NCI-H524 (cell line): ENCODE measurements around the gene SLC25A15.

Experiments used
- DNase-seq, 2 experiments: peaks; one replicate each; lab custom pipeline; 2025; lab: John Stamatoyannopoulos, UW

The SLC25A15 gene

GRCh38 chr13:40789275-40790153 is at the start of gene SLC25A15:
TSS of gene SLC25A15 (plus strand) at chr13:40789611. CDS start at chr13:40793227, 3,616 bp downstream.
- DNase-seq, result peak; percentile 12 to 67

- no peak for DNase-seq
Measured at GRCh38 chr13:40749327-40749726, 40.1 kb upstream of the SLC25A15 start.

DNA sequence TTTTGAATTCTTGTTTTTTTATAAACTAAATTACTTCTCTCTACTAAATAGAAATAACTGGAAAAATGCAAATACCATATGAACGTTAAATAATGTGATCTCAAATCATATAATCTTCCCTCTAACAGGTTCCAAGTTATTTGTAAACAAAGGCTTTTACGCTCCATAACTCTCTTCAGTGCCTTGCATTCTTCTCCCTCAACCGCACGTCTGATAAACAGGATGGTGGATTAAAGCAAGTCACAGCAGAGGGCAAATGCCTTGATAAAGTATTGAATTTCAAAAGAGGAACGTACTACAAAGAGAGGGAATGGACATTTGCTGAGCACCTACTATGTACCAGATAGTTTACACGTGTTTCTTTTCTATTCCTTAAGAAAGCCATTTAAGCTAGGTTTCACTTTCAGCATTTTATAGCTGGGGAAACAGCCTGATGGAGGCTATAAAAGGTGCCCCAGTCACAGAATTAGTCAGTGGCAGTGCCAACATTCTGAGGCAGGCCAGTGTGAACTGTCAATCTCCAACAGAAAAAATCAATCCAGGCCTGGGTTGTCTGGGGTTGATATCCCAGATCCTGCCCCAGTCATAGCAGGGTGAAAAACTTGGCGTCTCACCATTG is 34.2 kb upstream of the SLC25A15 start:
- DNase-seq, result no peak

- DNase-seq, result no peak
Measured at GRCh38 chr13:40756042-40756441, 33.4 kb upstream of the SLC25A15 start.

- DNase-seq, result no peak
Measured at GRCh38 chr13:40758811-40759210, 30.6 kb upstream of the SLC25A15 start.

DNA sequence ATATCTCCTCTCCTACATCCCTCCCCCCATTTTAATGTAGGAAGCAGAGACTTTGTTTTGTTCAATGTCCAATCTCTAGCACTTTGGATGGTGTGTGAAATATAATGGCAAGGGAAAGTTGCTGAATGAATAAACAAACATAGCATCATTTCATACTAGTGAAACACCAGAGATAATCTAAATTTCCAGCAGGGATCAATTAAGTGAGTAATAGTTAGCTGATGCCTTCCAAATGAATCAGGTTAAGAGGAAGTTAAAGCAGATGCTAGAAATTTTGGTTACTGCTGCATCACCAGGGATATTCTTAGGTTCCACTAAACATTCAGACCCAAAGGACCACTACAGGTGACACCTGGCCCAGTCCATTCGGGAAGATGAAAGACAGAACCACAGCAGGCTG is 26.6 kb upstream of the SLC25A15 start:
- no peak for DNase-seq

DNA sequence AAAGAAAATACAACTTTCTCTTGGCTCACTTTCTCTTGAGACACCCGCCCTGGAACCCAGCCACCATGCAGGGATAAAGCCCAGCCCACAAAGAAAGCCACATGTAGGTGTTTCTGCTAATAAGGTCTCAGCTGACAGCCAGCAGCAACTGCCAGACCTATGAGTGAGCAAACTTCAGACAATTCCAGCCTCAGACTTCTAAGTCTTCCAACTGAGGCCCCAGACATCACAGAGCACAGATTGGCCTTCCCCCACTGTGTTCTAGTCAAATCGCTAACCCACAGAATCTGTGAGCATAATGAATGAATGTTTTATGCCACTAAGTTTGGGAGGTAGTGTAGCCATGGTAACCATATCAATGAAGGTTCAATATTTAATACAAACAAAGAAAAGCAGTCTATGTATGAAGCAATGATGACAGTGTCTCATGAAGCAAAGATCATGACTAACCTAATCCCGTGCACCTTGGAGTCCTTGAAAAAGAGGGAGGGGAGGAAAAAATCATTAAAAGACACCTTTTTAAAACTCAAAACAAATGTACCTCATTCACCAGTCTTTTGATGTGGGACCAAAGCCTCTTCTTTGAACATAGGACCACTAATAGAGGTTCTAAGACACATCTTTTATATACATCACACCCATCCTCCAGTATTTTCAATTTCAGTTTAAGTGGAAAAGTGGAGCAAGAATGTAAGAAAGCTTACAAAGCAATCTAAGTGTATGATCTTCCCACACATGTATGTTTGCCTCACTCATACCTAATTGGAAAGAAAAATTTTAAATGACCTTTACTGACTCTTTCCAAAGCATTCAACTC is 24.6 kb upstream of the SLC25A15 start:
- DNase-seq, result no peak

DNA sequence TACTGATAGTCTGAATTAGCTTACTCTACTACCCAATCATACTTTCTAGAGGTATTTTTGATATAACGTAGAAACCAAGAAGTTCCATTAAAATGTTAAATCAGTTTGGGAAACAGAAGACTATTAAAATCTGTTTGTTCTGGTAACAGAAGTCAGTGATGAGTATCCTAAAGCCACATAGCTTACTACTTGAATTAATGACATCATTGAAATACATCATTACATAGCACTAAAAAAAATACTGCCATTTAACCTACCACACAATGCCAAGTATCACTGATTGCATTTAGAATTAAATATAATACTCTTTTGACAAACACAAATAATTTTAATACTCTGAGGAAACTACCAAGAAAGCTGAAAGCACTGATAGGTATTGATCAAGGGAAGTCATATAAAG is 23.8 kb upstream of the SLC25A15 start:
- no peak for DNase-seq

- no peak for DNase-seq
Measured at GRCh38 chr13:40769970-40770369, 19.4 kb upstream of the SLC25A15 start.

DNA sequence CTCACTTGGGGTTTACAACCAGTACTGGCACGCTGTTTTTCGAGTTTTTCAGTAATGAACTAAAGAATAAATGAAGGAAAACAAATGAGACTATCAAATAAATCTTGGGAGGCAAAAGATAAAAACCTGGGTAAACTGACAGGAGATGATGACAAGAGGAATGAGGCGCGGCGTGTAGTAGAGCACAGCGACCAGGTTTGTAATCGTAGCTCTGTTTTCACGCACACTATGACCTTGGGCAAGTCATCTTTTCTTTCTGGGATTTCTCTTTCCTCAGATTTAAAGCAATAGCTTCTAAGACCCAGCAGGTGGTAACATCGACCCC is 18.8 kb upstream of the SLC25A15 start:
- DNase-seq, result no peak

DNA sequence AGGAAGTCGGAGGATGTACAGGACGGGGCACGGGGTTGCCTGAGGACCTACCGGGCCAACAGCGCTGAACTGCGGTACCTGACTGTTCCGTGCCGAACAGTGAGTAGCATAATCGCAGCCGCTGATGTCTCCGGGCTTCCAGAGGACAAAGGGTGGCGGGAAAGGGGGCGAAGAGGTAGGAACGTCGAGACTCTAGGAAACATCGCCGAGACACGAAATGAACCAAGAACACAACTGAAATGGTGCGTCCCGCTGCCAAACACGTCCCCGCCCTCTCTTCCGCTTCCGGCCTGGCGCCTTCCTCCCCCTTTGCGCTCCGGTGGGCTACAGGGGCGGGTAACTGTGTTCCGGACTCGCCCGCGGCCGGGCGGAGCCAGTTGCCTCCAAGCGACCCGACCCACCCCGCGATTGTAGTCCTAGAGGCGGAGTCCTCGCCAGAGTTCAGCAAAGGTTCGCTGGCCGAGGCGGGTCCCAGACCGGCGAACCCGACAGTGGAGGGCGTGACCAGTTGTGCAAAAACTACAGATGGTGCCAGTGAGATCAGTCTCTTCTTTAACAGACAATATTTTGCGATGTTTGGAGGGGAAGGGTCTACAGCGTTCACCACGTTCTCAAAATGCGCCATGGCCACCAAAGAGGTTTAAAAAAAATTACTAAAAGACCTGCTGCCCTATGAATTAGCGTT is 18.3 kb upstream of the SLC25A15 start, which contains the start of gene MRPS31:
TSS of gene MRPS31 (minus strand) at position 257 of the 685 bp plus-strand sequence. CDS start at position 203, 54 bp downstream.
- DNase-seq, result peak; percentile 75 to 91

GRCh38 chr13:40772765-40773473 is 16.5 kb upstream of the SLC25A15 start:
- no peak for DNase-seq

- DNase-seq, result no peak
Measured at GRCh38 chr13:40774672-40775071, 14.7 kb upstream of the SLC25A15 start.

DNA sequence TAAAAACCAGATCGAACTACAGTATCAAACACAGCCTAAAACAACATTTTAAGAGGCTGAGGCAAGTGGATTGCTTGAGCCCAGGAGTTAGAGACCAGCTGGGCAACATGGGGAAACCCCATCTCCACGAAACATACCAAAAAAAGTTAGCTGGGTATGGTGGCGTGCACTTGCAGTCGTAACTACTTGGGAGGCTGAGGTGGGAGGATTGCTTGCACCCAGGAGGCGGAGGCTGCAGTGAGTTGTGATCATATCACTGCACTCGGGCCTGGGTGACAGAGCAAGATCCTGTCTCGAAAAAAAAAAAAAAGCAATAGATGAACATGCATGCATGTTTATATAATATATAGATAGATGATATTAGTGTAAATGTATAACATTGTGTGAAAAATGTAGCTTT is 13.2 kb upstream of the SLC25A15 start:
- no peak for DNase-seq

DNA sequence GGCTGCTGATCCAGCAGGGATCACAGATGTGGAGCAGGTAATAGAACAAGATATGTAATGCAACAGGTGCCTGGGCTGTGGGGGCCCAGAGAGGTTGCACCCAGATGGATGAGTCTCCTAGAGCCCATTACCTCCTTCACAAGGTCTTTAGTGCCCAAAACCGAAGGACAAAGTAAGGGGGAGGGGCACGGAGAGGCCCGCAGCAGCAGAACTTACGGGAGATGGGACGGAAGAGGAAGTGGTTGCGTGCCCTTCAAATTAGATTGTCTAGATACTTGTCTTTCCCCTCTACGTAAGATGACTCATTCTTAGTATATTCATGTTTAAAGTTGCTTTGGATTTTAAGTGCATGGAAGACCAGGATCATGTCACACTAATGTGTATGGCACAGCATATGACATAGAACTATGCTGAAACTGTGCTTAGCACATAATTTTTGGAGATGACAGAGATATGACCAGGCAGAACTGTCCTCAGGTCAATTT is 12.7 kb upstream of the SLC25A15 start:
- no peak for DNase-seq

DNA sequence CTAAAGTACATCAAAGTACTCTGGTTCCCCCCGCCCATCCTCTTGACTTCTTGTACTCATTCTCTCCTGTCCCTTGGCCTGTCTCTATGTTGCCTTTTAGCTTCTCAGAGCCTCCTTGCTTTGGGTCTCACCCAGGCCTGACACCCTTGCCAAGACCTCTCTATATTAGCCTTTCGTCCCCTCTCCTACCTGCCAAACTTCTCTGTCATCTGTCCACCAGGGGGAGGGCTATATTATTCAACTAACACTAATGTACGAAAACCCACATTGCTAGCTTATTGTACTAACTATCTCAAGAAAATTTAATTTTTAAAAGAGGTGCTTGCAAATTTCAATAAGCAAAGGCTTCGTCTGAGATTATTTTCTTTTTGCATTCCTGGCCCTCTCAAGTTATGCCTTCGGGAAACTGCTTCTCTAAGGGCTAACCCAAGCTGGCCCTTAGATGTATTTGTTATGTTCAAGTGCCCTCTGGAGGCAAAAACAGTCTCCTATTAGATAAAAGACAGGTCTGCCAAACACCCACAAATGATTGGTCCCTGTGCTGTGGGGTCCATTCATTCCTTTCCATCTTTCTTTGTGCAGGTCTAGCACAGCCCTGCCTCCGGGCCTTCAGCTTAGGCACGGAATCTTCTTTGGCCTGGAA is 12.1 kb upstream of the SLC25A15 start:
- peak; percentile 19 to 64 for DNase-seq

GRCh38 chr13:40777809-40778175 is 11.6 kb upstream of the SLC25A15 start:
- no peak for DNase-seq

- no peak for DNase-seq
Measured at GRCh38 chr13:40779049-40779448, 10.4 kb upstream of the SLC25A15 start.

DNA sequence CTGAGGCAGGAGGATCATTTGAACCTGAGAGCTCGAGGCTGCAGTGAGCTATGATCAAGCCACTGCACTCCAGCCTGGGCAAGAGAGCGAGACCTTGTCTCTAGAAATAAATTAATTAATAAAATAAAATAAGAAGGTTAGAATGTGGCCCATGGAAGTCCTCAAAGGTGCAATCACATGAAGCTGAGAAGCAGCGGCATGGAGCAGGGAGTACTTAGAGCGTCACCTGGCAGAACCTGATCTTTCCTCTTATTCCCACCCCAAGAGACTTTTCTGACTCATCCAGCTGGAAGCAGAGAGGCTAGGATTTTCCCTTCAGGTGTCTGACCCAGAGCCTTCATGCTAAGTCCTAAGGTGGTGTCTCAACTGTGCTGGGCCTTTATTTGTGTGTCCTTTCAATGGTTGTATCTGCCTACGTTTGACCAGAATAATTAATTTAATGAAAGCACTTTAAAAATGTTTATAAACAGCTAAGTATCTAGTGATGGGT is 9.6 kb upstream of the SLC25A15 start:
- no peak for DNase-seq

DNA sequence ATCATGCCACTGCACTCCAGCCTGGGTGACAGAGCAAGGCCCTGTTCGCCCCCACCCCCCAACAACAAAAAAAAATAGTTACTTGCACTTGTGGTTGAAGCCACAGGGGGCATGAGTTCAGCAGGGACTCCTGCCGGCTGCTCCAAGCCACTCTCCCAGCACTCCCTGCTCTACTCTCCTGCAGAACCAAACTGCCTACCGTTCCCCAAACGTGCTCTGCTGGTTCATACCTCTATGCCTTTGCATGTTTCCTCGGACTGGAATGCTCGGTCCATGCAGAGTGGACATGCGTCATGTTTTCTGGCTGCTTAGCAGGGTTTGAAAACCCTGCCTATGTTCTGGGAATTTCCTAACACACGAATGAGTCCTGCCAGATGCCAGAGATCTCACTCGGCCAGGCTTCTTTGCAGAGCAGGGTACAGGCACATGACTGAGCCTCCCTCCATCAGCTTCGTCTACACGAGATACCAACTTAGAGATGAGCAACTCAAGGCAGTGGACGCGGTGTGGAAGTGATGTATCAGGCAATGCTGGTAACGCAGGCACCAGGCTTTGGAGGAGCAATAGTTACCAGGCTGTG is 8.5 kb upstream of the SLC25A15 start:
- DNase-seq, result no peak
